Subcutaneous adipose tissue (tissue), 4 donors: ENCODE data around the gene ST7L. TPM values are rescaled to one million over a fixed set of nuclear protein-coding genes. Genes with fewer than 3 reads are reported as not detected.

Source experiments
- total RNA-seq, 4 donors: library from RNA; depleted of rRNA; stranded (reverse); fragments of >200 nt; gene quantifications; one replicate each; pipeline ENCODE4 v1.1.0, GENCODE V29; 2016
- TF ChIP-seq, protein P1 (sequence below): fragments of 450-650 bp; IDR thresholded peaks from one replicate; pipeline ENCODE4 v1.5.1; 2016; ENCODE audit warnings: low read depth, mild to moderate bottlenecking, control low read depth, antibody characterized with exemption, moderate library complexity

ST7L gene
- total RNA-seq, 4 donors from 2014 or later = 18.4 to 38.8 (median 24.0) TPM

DNA sequence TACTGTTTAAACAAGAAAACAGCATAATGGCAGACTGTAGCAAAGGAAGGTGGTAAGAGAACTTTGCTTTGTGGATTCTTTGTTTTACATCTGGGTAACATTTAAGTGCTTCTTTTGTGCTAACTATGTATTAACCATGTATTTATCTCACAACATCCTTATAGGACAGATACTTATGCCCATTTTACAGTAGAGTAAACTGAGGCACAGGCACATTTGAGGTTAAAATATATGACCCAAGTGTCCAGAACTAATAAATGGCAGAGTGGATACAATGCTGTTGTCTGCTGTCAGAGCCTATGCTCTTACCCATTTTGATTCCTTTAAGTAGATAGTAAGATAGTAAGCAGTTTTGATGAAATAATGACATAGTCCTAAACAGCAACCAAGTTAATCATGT, 7.9 kb upstream of the ST7L start:
- TF ChIP-seq, protein P1, sequence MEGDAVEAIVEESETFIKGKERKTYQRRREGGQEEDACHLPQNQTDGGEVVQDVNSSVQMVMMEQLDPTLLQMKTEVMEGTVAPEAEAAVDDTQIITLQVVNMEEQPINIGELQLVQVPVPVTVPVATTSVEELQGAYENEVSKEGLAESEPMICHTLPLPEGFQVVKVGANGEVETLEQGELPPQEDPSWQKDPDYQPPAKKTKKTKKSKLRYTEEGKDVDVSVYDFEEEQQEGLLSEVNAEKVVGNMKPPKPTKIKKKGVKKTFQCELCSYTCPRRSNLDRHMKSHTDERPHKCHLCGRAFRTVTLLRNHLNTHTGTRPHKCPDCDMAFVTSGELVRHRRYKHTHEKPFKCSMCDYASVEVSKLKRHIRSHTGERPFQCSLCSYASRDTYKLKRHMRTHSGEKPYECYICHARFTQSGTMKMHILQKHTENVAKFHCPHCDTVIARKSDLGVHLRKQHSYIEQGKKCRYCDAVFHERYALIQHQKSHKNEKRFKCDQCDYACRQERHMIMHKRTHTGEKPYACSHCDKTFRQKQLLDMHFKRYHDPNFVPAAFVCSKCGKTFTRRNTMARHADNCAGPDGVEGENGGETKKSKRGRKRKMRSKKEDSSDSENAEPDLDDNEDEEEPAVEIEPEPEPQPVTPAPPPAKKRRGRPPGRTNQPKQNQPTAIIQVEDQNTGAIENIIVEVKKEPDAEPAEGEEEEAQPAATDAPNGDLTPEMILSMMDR = no peak

DNA sequence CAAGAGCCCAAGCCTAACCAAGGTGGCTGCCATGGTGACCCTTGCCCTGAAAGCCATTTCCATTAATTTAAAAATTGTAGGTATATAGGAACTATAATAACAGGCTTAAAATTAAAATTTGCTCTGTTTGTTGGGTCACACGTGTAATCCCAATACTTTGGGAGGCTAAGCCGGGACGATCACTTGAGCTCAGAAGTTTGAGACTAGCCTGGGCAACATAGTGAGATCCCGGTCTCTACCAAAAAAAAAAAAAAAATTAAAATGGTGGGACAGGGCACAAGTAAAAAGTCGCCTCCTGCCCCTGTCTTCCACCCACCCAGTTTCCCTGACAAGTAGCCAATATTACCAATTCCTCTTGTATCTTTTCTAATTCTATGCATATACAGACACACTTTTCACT, 7.3 kb upstream of the ST7L start:
- TF ChIP-seq, protein P1 = no peak

DNA sequence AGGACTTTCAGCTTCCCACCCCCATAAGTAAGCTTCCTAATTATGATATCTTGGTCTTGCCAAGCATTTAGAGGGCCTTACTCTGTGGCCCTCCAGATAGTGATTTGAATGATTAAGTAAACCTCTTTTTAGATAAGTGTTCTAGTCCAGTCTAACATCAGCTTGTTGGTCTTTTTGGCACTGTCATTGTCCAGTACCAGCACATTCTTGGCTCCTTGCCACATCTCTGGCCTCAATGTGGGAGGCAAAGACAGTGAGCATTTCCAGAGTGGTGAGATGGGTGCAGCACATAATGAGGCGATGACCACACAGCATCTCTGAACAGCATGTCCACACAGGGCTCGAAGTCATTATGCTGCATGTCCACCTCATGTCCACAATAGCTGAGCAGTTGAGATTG, 6.8 kb upstream of the ST7L start:
- TF ChIP-seq, protein P1 = no peak

DNA sequence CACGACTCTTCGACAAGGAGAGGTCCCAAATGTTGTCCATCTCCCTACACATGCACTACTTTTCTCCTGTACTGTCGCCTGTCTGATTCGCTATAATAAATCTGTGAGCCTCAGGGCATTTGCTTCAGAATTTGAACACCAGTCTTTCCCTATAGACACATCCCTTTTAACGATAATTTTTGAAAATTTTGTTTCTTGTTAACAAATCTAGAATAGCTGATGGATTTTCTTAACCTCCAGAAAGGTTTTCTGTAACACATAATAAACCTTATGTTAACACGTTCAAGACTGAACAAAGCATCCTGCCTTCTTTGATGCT, 1.4 kb upstream of the ST7L start:
- TF ChIP-seq, protein P1 = no peak

DNA sequence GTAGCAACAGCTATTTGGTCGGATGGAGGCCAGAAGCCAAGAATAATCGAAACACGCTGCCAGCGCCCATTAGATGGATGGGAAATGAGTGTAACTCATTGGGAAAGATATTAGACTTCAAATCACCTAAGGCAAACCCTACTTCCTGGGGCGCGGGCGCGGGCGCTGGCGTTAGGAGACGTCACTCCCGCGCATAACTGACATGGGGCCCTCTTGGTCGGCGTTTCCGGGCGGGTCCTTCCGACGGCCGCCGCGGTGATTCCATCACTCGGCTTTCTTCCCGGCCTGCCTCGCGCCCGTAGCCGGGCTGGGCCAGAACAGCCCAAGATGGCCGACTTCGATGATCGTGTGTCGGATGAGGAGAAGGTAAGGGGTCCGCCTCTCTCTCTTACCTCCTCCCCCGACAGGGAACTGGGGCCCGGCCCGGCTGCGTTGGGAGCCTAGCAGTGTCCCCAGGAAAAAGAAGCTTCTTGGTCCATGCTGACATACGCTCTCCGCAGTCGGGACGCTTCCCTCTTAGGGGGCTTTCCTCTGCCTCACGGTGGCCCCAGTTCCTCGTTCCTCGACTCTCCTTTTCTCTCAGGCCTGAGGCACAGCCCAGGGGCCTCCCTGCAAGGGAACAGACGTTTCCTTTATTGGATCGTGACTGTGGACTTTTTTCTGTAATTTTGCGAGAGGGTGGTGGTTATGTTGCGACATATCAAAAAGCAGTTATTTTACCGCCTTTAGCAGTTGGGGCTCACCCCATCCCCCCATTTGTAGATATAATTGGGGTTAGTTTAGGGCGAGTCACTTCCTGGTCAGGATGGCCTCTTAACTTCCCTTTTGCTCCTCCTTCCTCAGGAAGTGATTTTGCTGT, 806 bp upstream of the ST7L start, which contains the start of gene CAPZA1:
Gene CAPZA1, plus strand, starts transcription at position 315 of the 859 bp plus-strand sequence. Its CDS starts 13 bp downstream, at position 328.
- TF ChIP-seq, protein P1 = no peak

DNA sequence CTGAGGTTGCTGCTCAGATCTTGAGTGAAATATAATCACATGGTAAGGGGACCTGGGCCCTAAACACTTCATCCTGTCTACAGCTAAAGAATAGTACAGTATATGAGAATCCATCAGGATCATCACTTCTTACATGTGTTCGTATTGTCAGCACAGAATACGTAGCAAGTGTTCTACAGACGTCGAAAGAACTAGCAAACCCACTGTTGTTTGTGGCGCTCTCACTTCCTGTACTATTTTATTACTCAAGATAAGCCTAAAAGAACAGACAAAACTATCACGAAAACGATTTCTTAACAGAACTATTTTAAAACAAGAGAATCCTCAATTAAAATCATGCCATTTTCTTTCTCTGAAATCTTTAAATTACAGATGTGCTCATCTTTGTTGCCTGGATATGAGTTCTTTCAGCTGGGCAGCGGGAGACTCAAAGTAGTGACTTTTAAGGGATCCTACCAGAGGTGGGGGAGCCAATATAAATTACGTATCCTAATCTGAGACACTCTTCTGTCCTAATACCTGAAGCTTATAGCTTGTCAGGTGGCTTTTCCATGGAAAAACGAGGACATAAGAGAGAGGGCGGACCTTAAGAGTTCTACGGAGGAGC, 724 bp downstream of the ST7L start:
- TF ChIP-seq, protein P1 = no peak

DNA sequence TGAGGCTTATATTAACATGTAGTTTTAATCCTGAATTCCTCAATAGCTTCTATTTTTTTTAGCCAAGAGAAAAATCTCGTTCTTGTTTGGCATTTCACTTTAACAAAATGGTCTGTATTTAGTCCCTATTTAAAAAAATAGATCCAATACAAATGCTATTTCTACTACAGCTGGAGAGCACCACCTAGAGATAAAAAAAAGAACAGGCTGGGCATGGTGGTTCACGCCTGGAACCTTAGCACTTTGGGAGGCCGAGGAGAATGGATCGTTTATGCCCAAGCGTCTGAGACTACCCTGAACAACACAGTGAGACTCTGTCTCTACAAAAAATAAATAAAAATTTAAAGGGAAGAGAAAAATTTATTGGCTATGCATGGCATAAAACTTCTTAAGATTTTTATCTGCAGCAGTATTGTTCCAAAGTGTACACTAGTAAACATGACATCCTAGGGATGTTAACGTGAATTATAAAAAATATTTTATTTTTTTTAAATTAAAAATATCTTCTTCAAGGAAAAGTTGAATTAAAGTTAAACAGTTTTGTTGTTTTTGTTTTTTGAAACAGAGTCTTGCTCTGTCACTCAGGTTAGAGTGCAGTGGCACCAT, 4.4 kb downstream of the ST7L start:
- TF ChIP-seq, protein P1 = no peak
